Measurements from ENCODE around the gene PWWP2B. TPM values are rescaled to one million over a fixed set of nuclear protein-coding genes. Genes with fewer than 3 reads are reported as not detected.

PWWP2B gene
- total and polyA plus RNA-seq, 10 donors = 22.5 to 50.0 (median 28.0) TPM

GRCh38 chr10:132410056-132410778 is 13.2 kb downstream of the PWWP2B start:
- no peak for TF ChIP-seq POLR2AphosphoS5 (IDR thresholded peaks at IDR 0.05)
- TF ChIP-seq POLR2A (IDR thresholded peaks at IDR 0.05) = no peak
- TF ChIP-seq CTCF (IDR thresholded peaks at IDR 0.05 in 8 of 11, conservative IDR thresholded peaks at IDR 0.05 in 3 of 11) = no peak
- H3K36me3 ChIP-seq = peaks cover 3 to 68% (median 17%) of the 10 kb centered on the region in 6 donors
- H3K4me1 ChIP-seq = peaks cover 58 to 100% (median 91%) of the 10 kb centered on the region in 6 donors
- H3K4me3 ChIP-seq = no peak overlapping the region
- no peaks in the 10 kb centered on the region for H3K27me3 ChIP-seq (replicated peaks in 1 of 7)
- peak; percentile 76 for DNase-seq
- 77 to 88% (median 82%) methylated on average over 19 to 28 of the region's 28 CpGs for WGBS, 5 donors
- H3K27ac ChIP-seq = peak overlapping the region; percentile 51 to 99 (median 84)
- H3K9me3 ChIP-seq = no peaks in the 10 kb centered on the region
- intact Hi-C loops (cut with DNase I; ENCODE audit: low total_unique reads) = no loop called here

DNA sequence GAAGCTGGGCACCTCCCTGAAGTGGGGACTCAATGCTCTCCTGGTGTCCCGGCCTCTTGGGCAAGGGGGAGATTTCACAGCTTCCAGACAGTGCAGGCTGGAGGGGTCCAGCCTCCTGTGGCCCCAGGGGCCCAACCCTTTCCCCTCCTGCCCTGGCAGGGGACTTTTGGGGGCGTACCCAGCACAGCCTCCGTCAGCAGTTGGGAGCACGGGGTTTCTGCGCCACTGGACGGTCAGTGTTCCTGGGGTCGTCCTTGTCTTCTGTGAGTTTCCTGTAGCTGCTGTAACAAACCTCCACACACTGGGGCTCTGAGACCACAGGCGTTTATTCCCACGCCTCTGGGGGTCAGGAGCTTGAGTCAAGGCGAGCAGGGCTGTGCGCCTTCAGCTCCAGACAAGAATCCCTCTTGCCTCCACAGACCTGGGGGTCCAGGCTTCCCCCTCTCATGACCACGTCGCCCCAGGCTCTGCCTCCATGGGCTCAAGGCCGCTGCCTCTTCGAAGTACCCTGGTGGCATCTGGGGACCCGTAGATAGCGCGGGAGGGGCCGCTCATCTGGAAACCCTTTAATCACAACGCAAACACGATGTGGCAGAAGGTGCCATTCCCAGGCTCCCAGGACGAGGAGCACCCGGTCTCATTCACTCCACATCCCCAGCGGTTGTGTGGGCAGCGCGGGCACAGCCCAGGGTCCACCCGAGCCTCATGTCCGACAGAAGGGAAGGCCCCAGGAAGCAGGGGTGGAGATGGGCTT is 14.0 kb downstream of the PWWP2B start:
- WGBS, 5 donors = 59 to 85% (median 70%) methylated on average over 12 to 28 of the region's 28 CpGs
- DNase-seq = peak; percentile 67
- H3K27ac ChIP-seq = peak overlapping the region; percentile 51 to 99 (median 84)
- H3K9me3 ChIP-seq = no peaks in the 10 kb centered on the region
- peak overlapping the region in 1 of 8 donors; percentile 27 for H3K4me3 ChIP-seq
- peaks cover 58 to 100% (median 90%) of the 10 kb centered on the region in 6 donors for H3K4me1 ChIP-seq
- no peaks in the 10 kb centered on the region for H3K27me3 ChIP-seq (replicated peaks in 1 of 7)
- no peak for TF ChIP-seq POLR2A (IDR thresholded peaks at IDR 0.05)
- no peak for TF ChIP-seq CTCF (IDR thresholded peaks at IDR 0.05 in 8 of 11, conservative IDR thresholded peaks at IDR 0.05 in 3 of 11)
- TF ChIP-seq POLR2AphosphoS5 (IDR thresholded peaks at IDR 0.05) = no peak
- intact Hi-C loops (cut with DNase I; ENCODE audit: low total_unique reads) = no loop called here
- peaks cover 3 to 68% (median 10%) of the 10 kb centered on the region in 6 donors for H3K36me3 ChIP-seq

DNA sequence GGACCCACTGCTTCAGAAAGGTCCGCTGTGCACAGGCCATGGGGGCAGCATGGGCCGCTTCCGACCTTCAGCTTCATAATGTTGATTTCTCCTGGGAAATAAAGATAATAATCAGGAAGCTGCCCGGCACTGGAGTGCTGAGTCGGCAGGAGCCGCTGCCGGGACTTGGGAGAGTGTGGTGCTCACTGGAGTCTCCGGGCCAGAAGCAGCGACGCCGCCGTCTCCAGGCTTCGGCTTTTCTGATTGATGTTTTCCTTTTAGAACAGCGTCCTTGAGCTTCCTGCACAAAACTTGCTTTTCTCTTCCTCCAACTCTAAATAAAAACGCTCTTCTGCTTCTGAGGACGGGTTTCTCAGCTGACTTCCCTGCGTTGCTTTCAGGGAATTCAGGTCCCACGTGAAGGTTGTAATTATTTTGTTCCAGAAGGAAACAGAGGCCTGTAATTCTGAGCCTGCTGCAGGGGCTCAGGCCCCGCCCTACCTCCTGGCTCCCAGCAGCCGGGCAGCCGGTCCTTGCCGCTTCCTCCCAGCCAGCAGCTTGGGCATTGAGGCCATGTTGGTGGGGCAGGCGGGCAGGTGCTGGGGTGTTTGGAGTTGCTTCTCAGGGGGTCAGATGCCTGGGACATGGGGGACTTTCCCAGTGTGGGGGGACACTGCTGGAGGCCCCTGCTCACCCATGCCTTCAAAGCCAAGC is 14.7 kb downstream of the PWWP2B start:
- Histone ChIP-seq H3K27me3 (replicated peaks in 1 of 7) (no peaks in the 10 kb centered on the region), H3K36me3 (peaks cover 0 to 64% (median 3%) of the 10 kb centered on the region in 6 donors), H3K27ac (peak overlapping the region; percentile 51 to 99 (median 84)), H3K4me1 (peaks cover 56 to 100% (median 90%) of the 10 kb centered on the region in 6 donors), H3K4me3 (peak overlapping the region in 1 of 8 donors; percentile 27), H3K9me3 (no peaks in the 10 kb centered on the region)
- DNase-seq = peak; percentile 84
- WGBS, 5 donors = 23 to 28% (median 25%) methylated on average over 21 to 23 of the region's 23 CpGs
- TF ChIP-seq CTCF (IDR thresholded peaks at IDR 0.05 in 8 of 11, conservative IDR thresholded peaks at IDR 0.05 in 3 of 11) = no peak
- TF ChIP-seq POLR2AphosphoS5 (IDR thresholded peaks at IDR 0.05) = peak in 2 of 3 donors; percentile 67 to 70
- TF ChIP-seq POLR2A (IDR thresholded peaks at IDR 0.05) = no peak
- intact Hi-C loops (cut with DNase I; ENCODE audit: low total_unique reads) = no loop called here
